Kidney tubule cell (primary cell): ENCODE results near the gene C10orf53.
"Not testable (repeated sequence)": the region's sequence is repeated elsewhere in the genome, so short reads cannot be mapped to it uniquely, and the experiment has no call there.

Experiments
- DNase-seq: peaks from one replicate; pipeline ENCODE4 v3.0.0-alpha.2; 2018; ENCODE audit warnings: low spot score

The C10orf53 gene

DNA sequence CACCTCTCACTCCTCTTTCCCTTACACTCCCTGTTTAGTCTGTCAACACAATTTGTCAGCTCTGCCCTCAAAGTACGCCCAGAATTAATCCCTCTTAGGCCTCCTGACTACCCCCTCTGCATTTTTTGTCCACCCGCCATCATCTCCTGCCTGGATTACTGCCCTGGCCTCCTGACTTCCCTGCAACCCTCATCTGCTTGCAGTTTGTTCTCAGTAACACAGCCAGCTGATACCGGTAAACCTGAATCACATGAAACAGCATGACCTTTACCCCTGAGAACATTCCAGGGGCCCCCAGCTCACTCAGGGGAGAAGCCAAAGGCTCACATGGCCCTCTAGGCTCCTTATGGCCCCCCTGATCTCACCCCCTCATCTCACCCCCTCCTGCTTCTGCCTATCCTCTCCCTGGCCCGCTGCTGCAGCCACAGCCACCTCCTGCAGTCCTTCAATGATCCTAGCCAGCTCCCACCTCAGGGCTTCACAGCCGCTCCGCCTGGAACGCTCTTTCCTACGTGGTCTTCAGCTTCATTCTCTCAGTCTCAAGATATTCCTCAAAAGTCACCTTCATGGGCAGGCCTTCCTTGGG lies 8.9 kb downstream of the C10orf53 start:
- no peak for DNase-seq

- DNase-seq = no peak
Measured at GRCh38 chr10:49688920-49689319, 9.5 kb downstream of the C10orf53 start.

DNA sequence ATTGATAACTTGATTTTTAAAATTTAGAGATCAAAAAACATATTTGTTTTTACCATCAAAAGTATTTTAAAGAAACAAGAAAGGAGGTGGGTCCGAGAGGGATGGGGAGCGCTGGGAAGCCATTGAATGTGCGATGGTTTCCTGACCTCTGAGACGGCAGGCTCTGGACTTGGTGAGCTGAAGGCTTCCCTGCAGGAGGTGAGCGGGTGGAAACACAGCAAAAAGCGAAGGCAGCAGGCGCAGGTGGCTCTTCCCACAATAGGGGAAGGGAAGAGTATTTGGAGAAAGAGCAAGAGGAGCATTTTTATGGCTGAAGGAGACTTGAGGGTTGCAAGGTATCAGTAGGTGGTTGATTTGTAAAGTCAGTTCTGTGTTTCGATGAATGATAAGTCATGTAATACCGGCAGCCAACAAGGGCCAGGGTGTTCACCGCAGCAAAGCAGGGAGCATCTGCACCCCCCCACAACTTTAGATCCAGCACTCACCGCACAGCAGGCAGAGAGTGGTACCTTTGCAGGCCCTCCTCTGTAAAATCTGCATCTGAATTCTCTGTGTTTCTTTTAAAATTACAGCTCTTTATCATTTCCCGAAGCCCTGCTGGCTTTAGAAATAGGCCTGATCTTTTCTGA lies 10.5 kb downstream of the C10orf53 start:
- no peak for DNase-seq

- peak; percentile 7 for DNase-seq
Measured at GRCh38 chr10:49690698-49691356, 11.4 kb downstream of the C10orf53 start.

DNA sequence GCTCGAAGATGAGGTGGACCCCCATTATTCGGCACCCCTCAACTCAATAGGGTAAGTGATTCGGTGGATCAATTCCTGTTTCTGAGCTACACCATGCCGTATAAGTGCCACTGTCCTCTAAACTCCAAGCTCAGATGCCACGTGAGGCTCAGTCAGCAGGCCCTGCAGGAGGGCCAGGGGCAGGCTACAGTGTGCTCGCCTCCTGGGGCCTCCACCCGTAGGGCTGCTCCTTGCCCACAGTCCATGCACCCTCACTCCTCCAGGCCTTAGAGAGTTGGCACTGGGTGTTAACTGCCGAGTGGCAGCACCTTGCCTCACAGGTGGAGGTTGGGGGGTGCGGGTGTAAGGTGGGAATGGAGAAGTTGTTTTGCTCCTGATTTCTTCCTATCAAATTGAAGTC lies 12.1 kb downstream of the C10orf53 start:
- no peak for DNase-seq

DNA sequence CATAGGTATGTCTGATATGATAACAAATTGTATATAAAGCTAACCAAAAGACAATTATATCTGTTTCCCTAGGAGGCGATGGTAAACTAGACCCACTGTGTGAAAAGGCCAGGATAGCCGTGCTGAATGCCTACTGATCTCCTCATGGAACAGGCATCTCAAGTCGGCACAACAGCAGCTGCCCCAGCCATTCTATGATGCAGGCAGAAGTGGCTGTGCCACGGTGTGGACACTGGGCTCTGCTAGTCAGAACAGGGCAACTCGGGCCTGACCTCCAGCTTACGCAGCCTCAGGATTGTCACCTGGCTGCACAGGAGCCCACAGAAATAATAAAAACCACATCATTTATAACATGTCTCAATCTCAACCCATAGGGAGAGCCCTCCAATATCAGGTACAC lies 15.0 kb downstream of the C10orf53 start:
- no peak for DNase-seq

- no peak for DNase-seq
Measured at GRCh38 chr10:49696311-49696710, 16.9 kb downstream of the C10orf53 start.

DNA sequence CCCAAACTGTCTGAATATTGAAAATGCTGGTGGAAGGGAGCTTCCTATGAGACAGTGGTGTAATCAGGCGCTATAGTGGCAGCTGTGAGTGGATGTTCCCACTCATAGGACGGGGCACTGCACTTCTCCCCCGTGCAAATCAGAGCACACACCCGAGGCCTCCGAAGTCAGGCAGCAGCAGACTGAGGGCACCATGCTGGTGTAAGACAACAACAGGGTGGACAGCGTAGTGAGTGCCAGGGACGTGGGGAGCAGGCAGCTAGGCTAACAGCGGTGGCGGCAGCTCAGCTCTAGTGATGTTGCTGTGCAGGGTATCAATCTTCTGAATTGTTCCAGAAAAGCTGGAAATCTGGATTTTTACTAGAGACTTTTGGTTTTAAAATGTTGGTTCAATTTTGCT lies 19.2 kb downstream of the C10orf53 start:
- DNase-seq = no peak

GRCh38 chr10:49700211-49700610 lies 20.8 kb downstream of the C10orf53 start:
- no peak for DNase-seq

GRCh38 chr10:49700997-49701396 lies 21.5 kb downstream of the C10orf53 start:
- no peak for DNase-seq

GRCh38 chr10:49707585-49707984 lies 28.1 kb downstream of the C10orf53 start:
- DNase-seq = no peak

- no peak for DNase-seq
Measured at GRCh38 chr10:49709934-49710333, 30.5 kb downstream of the C10orf53 start.

GRCh38 chr10:49710966-49711365 lies 31.5 kb downstream of the C10orf53 start:
- DNase-seq = no peak

DNA sequence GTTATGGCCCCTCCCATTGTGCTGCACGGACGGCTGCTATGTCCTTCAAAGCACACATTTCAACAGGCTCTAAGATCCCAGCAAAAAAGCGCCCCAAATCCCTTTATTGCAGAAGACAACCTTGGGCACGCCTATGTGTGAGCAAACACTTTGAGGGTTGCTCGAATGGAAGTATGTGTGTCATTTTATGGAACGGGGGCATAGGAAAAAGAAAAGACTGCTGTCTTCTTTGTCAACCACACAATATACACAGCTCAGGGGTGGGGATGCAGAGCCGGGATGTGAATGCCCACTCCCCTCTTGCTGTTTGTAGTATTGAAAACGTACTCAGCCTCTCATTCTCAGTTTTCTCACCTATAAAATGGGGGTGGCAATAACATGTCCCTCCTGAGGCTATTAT lies 32.0 kb downstream of the C10orf53 start:
- DNase-seq = no peak

DNA sequence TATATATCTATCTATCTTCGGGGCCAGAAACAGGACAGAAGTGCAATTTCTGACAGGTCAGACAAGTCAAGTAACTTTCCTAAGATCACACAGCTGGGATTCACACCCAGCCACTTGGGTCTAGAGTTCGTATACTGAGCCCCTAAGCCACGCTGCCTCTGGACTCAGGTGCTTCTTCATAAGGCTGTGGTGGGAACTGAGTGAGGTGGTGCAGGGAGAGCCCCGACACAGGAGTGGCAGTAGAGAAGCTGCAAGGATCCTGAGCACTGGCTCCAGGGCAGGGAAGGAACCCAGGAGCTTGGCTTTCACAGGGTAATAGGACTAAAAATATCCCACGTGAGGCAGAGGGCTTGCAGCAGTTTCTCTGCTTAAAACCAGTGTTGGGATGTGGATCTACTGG lies 33.8 kb downstream of the C10orf53 start:
- no peak for DNase-seq

- DNase-seq = not testable (repeated sequence)
Measured at GRCh38 chr10:49715157-49715556, 35.7 kb downstream of the C10orf53 start.

DNA sequence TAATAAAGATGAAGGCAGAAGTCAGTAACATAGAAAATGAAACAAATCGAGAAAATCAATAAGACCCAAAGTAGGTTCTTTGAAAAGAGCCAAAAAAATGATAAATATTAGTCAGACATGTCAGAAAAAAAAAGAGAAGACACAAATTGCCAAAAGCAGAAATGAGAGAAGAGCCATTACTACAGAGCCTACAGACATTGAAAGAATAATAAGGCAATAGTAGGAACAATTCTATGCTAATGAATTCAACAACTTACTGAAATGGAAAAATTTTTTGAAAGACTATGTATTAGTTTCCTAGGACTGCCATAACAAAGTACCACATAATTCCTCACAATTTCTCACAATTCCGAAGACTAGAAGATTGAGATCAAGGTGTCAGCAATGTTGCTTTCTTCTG lies 47.1 kb downstream of the C10orf53 start:
- DNase-seq = no peak

DNA sequence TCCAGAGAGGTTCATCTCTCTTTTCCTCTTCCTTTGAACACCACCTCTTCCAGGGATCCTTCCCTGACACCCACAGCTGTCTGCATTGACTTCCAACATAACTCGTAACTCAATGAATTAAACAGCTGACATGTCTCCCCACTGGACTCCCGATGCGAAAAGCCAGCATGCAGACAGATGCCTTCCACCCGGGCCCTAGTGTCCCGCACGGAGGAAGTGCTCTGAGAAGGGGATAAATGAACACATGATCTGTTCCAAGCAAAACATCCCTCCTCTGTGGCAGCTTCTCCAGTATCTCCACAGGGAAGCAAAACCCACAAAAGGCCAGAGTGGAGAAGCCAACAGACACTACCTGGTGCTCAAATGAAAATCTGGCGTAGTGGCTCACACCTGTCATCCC lies 54.4 kb downstream of the C10orf53 start:
- DNase-seq = no peak

- peak; percentile 45 for DNase-seq
Measured at GRCh38 chr10:49734676-49735075, 55.2 kb downstream of the C10orf53 start.

DNA sequence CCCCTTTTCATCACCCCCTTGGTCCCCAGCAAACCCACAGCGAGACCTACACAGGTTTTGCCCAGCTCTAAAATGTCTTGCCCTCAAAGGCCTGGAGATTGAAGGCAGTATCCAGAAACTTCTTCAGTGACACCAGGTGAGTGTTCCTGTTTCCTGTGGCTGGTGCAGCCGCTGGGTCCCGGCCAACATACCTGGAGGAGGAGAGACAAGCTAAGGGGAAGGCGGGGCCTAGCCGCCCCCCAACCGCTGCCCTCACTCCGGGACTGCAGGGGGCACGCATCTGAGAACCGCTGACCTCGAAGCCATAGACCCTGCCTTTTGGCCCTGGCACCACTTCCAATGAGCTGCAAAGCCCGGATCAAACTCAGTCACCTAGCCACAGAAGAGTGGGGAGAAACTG lies 55.7 kb downstream of the C10orf53 start:
- DNase-seq = no peak

GRCh38 chr10:49735848-49736563 lies 56.6 kb downstream of the C10orf53 start:
- DNase-seq = no peak

DNA sequence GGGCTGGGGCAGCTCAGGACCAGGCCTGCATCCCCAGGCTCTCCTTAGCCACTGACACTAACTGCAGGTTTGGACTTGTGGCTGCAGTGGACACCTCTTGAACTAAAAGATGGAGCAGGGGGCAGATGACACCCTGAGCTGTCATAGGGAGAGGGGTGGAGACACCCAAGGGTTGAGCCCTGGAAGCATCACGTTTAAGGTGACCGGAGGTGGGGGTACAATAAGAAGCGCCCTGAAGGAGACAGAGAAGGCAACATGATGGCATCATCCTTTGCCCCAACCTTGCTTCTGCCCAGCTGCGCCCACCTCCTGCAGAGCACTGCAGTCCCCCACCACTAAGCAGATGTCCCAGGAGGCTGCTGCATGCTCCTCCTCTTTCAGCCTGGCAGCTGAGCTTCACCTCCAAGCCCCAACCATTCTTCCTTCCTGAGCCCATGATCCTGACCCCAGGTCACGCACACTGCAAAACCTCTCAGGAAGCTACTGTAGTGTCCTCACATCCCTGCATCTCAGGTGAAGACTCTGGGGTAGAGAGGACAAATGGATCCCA lies 57.2 kb downstream of the C10orf53 start:
- DNase-seq = no peak
